Measurements from ENCODE around the gene CCDC78.

Gene CCDC78

GRCh38 chr16:732936-733335, 6.7 kb upstream of the CCDC78 start:
- DNase-seq (ENCODE audit: low spot score): no peak
- in situ Hi-C loops (cut with MboI; ENCODE audit: low sequenced_read_pairs, unreplicated experiment): no loop called here

GRCh38 chr16:732332-732731, 6.1 kb upstream of the CCDC78 start:
- in situ Hi-C loops (cut with MboI; ENCODE audit: low sequenced_read_pairs, unreplicated experiment): no loop called here
- DNase-seq (ENCODE audit: low spot score): no peak
- TF ChIP-seq CTCF (IDR thresholded peaks at IDR 0.05; ENCODE audit: borderline replicate concordance, control extremely low read depth, extremely low read depth, insufficient read depth, missing control alignments): no peak

More at GRCh38 chr16:732936-733335, 6.7 kb upstream of the CCDC78 start:
- no peak for TF ChIP-seq CTCF (IDR thresholded peaks at IDR 0.05; ENCODE audit: borderline replicate concordance, control extremely low read depth, extremely low read depth, insufficient read depth, missing control alignments)

GRCh38 chr16:730666-731509, 4.6 kb upstream of the CCDC78 start:
- TF ChIP-seq CTCF (IDR thresholded peaks at IDR 0.05; ENCODE audit: borderline replicate concordance, control extremely low read depth, extremely low read depth, insufficient read depth, missing control alignments): no peak
- in situ Hi-C loops (cut with MboI; ENCODE audit: low sequenced_read_pairs, unreplicated experiment): no loop called here
- no peak for DNase-seq (ENCODE audit: low spot score)

GRCh38 chr16:729768-730665, 3.8 kb upstream of the CCDC78 start:
- no peak for TF ChIP-seq CTCF (IDR thresholded peaks at IDR 0.05; ENCODE audit: borderline replicate concordance, control extremely low read depth, extremely low read depth, insufficient read depth, missing control alignments)
- in situ Hi-C loops (cut with MboI; ENCODE audit: low sequenced_read_pairs, unreplicated experiment): no loop called here
- no peak for DNase-seq (ENCODE audit: low spot score)

- DNase-seq (ENCODE audit: low spot score): no peak
- in situ Hi-C loops (cut with MboI; ENCODE audit: low sequenced_read_pairs, unreplicated experiment): no loop called here
- TF ChIP-seq CTCF (IDR thresholded peaks at IDR 0.05; ENCODE audit: borderline replicate concordance, control extremely low read depth, extremely low read depth, insufficient read depth, missing control alignments): no peak
Measured at GRCh38 chr16:728890-729744, 2.9 kb upstream of the CCDC78 start.

Data from GM13976 (cell line).